NB4 (cell line): Measurements from ENCODE around the gene ADAM33.

Source experiments
- TF ChIP-seq, protein P1 (sequence below): IDR thresholded peaks from one replicate; pipeline ENCODE4 v1.5.1; 2012; ENCODE audit warnings: low read depth, low read length
- TF ChIP-seq, protein P2 (sequence below): IDR thresholded peaks from 2 replicates; pipeline ENCODE4 v1.6.1; 2011; ENCODE audit warnings: low read depth, low read length

DNA sequence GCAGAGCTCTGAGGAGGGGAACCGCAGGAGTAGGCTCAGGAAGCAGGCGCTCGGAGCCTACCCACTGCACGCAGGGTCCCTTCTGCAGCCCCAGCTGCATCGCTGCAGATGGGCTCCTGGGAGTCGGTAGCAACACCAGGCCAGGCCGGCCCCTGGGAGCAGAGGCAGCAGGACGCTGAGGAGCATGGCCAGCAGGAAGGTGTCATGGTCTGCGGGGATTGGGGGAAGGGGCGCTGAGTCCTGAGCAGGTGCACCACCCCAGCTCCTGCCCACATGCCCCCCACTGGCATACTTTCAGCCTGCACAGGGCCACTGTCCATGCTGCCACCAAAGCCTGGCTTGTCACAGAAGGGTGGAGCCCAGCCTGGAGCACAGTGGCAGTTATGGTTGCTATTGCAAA, 10.9 kb downstream of the ADAM33 start:
- TF ChIP-seq, protein P1, sequence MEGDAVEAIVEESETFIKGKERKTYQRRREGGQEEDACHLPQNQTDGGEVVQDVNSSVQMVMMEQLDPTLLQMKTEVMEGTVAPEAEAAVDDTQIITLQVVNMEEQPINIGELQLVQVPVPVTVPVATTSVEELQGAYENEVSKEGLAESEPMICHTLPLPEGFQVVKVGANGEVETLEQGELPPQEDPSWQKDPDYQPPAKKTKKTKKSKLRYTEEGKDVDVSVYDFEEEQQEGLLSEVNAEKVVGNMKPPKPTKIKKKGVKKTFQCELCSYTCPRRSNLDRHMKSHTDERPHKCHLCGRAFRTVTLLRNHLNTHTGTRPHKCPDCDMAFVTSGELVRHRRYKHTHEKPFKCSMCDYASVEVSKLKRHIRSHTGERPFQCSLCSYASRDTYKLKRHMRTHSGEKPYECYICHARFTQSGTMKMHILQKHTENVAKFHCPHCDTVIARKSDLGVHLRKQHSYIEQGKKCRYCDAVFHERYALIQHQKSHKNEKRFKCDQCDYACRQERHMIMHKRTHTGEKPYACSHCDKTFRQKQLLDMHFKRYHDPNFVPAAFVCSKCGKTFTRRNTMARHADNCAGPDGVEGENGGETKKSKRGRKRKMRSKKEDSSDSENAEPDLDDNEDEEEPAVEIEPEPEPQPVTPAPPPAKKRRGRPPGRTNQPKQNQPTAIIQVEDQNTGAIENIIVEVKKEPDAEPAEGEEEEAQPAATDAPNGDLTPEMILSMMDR: no peak
- TF ChIP-seq, protein P2, sequence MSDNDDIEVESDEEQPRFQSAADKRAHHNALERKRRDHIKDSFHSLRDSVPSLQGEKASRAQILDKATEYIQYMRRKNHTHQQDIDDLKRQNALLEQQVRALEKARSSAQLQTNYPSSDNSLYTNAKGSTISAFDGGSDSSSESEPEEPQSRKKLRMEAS: no peak
